GM12801 (cell line): ENCODE results near the gene GRK2.

Experiments
- CTCF ChIP-seq: IDR thresholded peaks from one replicate; pipeline ENCODE4 v1.5.1; 2011; ENCODE audit warnings: control low read depth; ENCODE audit not compliant: insufficient read length; ENCODE audit errors: extremely low read depth

GRK2 gene

GRCh38 chr11:67280788-67281551 lies 14.7 kb downstream of the GRK2 start:
- no peak for TF ChIP-seq CTCF

- TF ChIP-seq CTCF = no peak
Observed at GRCh38 chr11:67281552-67282150, 15.4 kb downstream of the GRK2 start.

- no peak for TF ChIP-seq CTCF
Observed at GRCh38 chr11:67282155-67282875, 16.0 kb downstream of the GRK2 start.

- no peak for TF ChIP-seq CTCF
Observed at GRCh38 chr11:67282876-67283371, 16.7 kb downstream of the GRK2 start.

- TF ChIP-seq CTCF = no peak
Observed at GRCh38 chr11:67283481-67283963, 17.2 kb downstream of the GRK2 start.

GRCh38 chr11:67284811-67285540 lies 18.7 kb downstream of the GRK2 start:
- no peak for TF ChIP-seq CTCF
